Muscle layer of colon (tissue), 2 donors: Measurements from ENCODE around the gene EPS8L2.

ENCODE experiments used
- H3K27ac ChIP-seq: one replicate; pipeline ENCODE4 v1.7.0; 2013; ENCODE audit warnings: low read depth, mild to moderate bottlenecking, low read length, moderate library complexity
- H3K27me3 ChIP-seq, 2 donors: one replicate each; pipeline ENCODE4 v1.7.0; 2013; ENCODE audit warnings: low read length in 2 of 2, mild to moderate bottlenecking in 2 of 2; ENCODE audit not compliant: insufficient read depth in 2 of 2, control insufficient read depth in 1 of 2
- H3K36me3 ChIP-seq: one replicate; pipeline ENCODE4 v1.7.0; 2013; ENCODE audit warnings: mild to moderate bottlenecking, low read length; ENCODE audit not compliant: insufficient read depth
- H3K4me1 ChIP-seq: one replicate; pipeline ENCODE4 v1.7.0; 2013; ENCODE audit warnings: mild to moderate bottlenecking, low read length; ENCODE audit not compliant: insufficient read depth
- H3K4me3 ChIP-seq, 2 donors: one replicate each; pipeline ENCODE4 v1.7.0; 2013; ENCODE audit warnings: low read length in 2 of 2, low read depth in 1 of 2, mild to moderate bottlenecking in 1 of 2, moderate library complexity in 1 of 2
- H3K9ac ChIP-seq: one replicate; pipeline ENCODE4 v1.7.0; 2013; ENCODE audit warnings: low read length
- H3K9me3 ChIP-seq: one replicate; pipeline ENCODE4 v1.7.0; 2013; ENCODE audit warnings: mild to moderate bottlenecking, low read length
- donor health status: abdominal sarcoma.
- donor health status: Adenocarcinoma of cecum.

The EPS8L2 gene

DNA sequence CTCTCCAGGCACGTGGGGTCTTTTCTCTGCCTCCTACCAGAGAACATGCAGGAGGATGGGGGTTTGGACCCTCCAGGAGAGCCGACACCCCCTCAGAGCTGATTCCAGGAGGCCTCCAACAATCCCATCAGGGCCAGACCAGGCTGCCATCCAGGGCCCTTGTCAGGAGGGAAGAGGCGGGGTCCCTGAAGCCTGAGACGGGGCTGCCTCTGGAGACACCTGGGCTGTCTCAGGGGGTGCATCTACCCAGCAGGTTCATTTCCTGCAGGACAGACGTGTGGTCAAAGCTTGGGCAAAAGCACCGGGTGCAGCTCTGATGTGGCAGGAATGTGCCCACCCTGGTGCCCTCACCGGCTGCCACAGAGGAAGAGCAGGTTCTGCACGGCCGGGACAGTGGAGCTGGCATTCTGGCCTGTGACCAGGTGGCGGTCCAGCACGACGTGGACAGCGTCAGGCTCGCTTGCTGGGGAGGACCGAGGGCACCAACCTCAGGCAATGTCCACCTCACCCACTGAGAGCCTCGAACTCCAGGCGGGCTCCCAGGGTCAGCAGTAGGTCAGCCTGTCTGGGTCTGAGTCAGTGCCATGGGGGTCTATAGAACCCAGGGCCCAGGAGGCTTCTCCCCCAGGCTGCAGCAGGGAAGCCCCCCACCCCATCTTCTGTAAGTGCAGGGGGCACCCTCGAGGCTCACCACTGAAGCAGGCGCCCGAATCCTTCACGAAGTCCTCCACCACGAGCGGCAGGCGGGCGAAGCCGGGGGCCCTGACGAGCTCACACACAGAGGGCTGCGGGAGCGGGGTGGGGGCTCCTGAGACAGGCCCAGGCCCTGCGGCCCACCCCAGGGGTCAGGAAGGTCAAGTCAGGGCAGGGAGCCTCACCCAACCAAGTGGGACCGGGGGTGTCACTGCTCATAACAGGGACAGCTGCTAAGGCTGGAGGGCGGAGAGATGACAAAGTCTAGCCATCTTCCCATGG, 64.9 kb downstream of the EPS8L2 start:
- no peak overlapping the region for H3K4me3 ChIP-seq
- no peaks in the 10 kb centered on the region for H3K9me3 ChIP-seq
- no peak overlapping the region for H3K9ac ChIP-seq
- no peak overlapping the region for H3K27ac ChIP-seq
- H3K4me1 ChIP-seq = peaks cover 11% of the 10 kb centered on the region
- H3K27me3 ChIP-seq = no peaks in the 10 kb centered on the region
- H3K36me3 ChIP-seq = peaks cover 43% of the 10 kb centered on the region

- H3K9me3 ChIP-seq = no peaks in the 10 kb centered on the region
- no peak overlapping the region for H3K9ac ChIP-seq
- H3K27ac ChIP-seq = no peak overlapping the region
- H3K36me3 ChIP-seq = peaks cover 38% of the 10 kb centered on the region
- no peaks in the 10 kb centered on the region for H3K27me3 ChIP-seq
- H3K4me1 ChIP-seq = peaks cover 11% of the 10 kb centered on the region
- no peak overlapping the region for H3K4me3 ChIP-seq
Observed at GRCh38 chr11:771617-772204, 65.7 kb downstream of the EPS8L2 start.

DNA sequence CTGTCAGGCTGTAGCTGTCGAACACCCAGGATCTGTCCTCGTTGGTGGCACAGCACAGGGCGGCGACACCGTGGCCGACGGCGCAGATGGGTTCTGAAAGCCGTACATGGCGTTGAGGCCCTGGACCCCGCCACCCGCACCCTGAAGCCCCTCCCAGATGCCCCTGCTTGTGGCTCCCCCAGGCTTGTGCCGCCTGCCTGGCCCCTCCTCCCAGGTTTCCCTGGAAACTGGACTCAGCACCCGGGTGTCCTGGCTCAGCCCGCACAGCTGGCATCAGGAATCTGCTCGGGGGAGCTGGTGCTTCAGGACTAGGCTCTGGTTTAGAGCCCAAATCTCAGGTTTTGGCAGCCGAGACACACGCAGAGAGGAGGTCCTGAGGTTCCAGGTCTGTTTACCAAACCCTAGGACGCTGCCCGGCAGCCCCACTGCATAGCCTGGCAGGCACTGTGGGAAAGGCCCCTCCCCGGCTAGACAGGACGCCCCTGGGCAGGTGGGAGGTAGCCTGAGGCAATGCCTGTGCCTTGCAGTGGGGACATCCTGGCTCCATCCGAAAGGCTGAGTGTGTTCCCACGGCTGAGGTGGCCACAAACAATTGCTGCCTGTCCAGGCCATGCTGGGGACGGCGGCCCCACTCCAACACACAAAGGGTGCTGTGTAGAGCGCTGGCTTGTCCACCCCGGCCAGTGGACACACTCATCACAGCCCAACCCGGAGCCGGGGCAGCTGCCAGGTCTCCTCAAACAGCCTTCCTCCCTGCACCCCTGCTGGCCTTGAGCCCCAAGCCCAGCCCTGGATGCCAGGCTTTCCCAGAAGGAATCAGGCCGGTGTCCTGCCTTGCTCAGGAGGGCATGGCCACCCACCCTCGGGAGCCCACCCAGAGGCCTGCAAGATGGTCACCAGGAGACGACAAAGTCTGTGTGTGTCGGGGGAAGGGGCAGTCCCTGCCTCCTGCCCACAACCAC, 66.7 kb downstream of the EPS8L2 start:
- H3K36me3 ChIP-seq = peaks cover 29% of the 10 kb centered on the region
- peaks cover 11% of the 10 kb centered on the region for H3K4me1 ChIP-seq
- H3K4me3 ChIP-seq = no peak overlapping the region
- no peak overlapping the region for H3K27ac ChIP-seq
- no peaks in the 10 kb centered on the region for H3K9me3 ChIP-seq
- H3K9ac ChIP-seq = no peak overlapping the region
- H3K27me3 ChIP-seq = no peaks in the 10 kb centered on the region

- Histone ChIP-seq H3K27me3 (no peaks in the 10 kb centered on the region), H3K9me3 (no peaks in the 10 kb centered on the region), H3K27ac (no peak overlapping the region), H3K4me3 (no peak overlapping the region), H3K36me3 (peaks cover 29% of the 10 kb centered on the region), H3K4me1 (peaks cover 17% of the 10 kb centered on the region), H3K9ac (no peak overlapping the region)
Observed at GRCh38 chr11:773425-773824, 67.4 kb downstream of the EPS8L2 start.

DNA sequence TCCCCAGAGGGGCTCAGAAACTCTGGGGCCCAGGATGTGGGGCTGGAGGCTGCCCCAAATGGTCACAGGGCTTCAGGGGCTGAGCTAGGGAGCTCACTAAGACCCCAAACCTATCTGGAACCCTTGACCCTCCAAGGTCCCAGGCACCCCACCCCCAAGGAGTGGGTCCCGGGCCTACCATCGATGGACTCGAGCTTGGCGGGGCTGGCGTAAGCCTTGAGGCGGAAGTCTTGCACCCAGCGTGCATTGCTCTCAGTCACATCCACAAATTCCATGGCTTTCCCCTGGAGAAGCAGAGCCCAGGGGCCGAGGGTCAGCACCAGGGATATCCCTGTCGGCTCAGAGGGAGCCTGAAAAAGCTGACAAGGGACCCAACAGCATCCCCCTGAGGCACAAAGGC, 67.8 kb downstream of the EPS8L2 start:
- no peaks in the 10 kb centered on the region for H3K9me3 ChIP-seq
- no peak overlapping the region for H3K9ac ChIP-seq
- H3K36me3 ChIP-seq = peaks cover 29% of the 10 kb centered on the region
- H3K27me3 ChIP-seq = no peaks in the 10 kb centered on the region
- H3K4me3 ChIP-seq = no peak overlapping the region
- H3K27ac ChIP-seq = no peak overlapping the region
- peaks cover 20% of the 10 kb centered on the region for H3K4me1 ChIP-seq

DNA sequence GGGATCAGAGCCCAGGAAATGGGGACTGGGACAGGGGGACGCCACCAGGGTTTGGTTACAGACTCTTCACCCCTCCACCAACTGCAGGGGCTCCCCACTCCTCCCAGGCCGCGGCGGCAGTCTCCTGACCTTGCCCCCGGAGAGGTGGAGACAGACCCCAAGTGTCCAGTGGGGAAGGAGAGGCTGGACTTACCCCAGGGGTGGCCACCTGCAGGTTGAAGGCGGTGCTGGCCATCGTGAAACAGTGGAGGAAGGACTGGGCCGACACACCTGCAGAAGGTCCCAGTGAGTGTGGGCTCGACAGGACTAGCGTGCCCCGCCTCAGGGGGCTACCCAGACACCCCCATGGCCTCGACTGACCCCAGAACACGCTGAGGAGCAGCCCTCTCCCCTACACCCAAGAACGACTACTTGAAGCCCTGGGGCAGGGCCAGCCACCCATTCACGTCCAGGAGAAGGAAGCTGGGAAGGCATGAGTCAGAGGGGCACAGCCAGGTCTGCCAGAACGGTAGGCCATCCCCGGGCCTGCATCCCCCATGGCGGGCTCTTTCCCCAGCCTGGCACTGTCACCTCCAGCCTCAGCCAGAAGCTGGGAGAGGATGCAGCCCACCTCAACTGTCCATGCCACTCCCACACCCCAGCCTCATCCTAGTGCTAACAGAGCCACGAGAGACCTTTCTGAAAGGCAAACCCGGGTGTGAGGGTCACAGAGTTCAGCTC, 69.0 kb downstream of the EPS8L2 start:
- Histone ChIP-seq H3K4me3 (no peak overlapping the region), H3K4me1 (peaks cover 20% of the 10 kb centered on the region), H3K27ac (no peak overlapping the region), H3K9me3 (no peaks in the 10 kb centered on the region), H3K27me3 (no peaks in the 10 kb centered on the region), H3K36me3 (peaks cover 26% of the 10 kb centered on the region), H3K9ac (no peak overlapping the region)

- Histone ChIP-seq H3K27ac (peak overlapping the region; percentile 51), H3K27me3 (no peaks in the 10 kb centered on the region), H3K4me1 (peaks cover 20% of the 10 kb centered on the region), H3K4me3 (peak overlapping the region; percentile 67 to 87), H3K9me3 (no peaks in the 10 kb centered on the region), H3K9ac (peak overlapping the region; percentile 39), H3K36me3 (peaks cover 16% of the 10 kb centered on the region)
Observed at GRCh38 chr11:776263-776560, 70.2 kb downstream of the EPS8L2 start.

DNA sequence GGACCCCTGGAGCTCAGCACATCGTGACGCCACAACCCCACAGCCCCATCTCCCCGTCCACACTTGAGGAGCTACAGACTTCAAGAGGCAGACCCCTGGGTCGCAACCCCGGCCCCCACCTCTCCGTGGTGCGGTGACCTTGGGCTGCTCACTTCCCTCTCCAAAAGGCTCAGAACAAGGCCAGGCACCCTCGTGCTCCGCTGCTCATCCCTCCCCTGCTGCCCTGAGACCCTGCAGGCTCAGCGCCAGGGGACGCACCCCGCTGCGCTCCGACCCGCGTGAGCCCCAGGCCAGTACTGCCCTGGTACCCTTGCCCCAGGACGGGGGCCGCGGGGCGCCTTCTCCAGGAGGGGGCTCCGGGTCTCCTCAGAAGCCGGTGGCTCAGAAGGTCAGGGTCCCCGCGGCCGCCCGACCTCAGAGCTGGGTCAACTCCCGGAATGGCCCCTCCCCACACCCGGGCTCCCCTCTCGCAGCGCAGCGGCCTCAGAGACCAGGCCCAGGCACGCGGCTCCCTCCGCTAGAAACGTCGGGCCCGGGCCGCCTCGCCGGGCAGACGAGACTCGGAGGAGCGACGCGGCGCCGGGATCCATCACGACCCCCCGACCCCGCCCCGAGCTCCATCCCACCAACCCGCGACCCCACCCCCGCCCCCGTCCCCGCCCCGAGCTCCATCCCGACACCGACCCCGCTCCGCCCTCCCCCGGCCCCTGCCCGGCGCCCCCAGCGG, 70.7 kb downstream of the EPS8L2 start:
- peaks cover 12% of the 10 kb centered on the region for H3K36me3 ChIP-seq
- H3K4me1 ChIP-seq = peaks cover 20% of the 10 kb centered on the region
- peak overlapping the region; percentile 39 for H3K9ac ChIP-seq
- peak overlapping the region; percentile 71 to 87 for H3K4me3 ChIP-seq
- H3K9me3 ChIP-seq = no peaks in the 10 kb centered on the region
- no peaks in the 10 kb centered on the region for H3K27me3 ChIP-seq
- H3K27ac ChIP-seq = peak overlapping the region; percentile 51
